Effector memory CD4-positive, alpha-beta T cell (primary cell): ENCODE results near the gene NDC1.
"Not testable (repeated sequence)": the region's sequence is repeated elsewhere in the genome, so short reads cannot be mapped to it uniquely, and the experiment has no call there.

Experiments
- DNase-seq, 3 donors: peaks; one replicate each; pipeline ENCODE4 v3.0.0-alpha.2; 2020
- H3K27ac ChIP-seq: 2 replicates; pipeline ENCODE4 v1.7.0; 2013; ENCODE audit warnings: mild to moderate bottlenecking, low read length, moderate library complexity; ENCODE audit not compliant: insufficient read depth, poor library complexity, severe bottlenecking
- H3K27me3 ChIP-seq: replicated peaks from 2 replicates; pipeline ENCODE4 v1.7.0; 2013; ENCODE audit warnings: mild to moderate bottlenecking, low read length; ENCODE audit not compliant: insufficient read depth, control insufficient read depth, poor library complexity, severe bottlenecking
- H3K36me3 ChIP-seq: 2 replicates; pipeline ENCODE4 v1.7.0; 2013; ENCODE audit warnings: mild to moderate bottlenecking, low read length, moderate library complexity; ENCODE audit not compliant: control insufficient read depth, insufficient read depth
- H3K4me1 ChIP-seq: 2 replicates; pipeline ENCODE4 v1.7.0; 2013; ENCODE audit warnings: low read length, mild to moderate bottlenecking; ENCODE audit not compliant: control insufficient read depth, insufficient read depth, poor library complexity, severe bottlenecking
- H3K4me3 ChIP-seq: 2 replicates; pipeline ENCODE4 v1.7.0; 2013; ENCODE audit warnings: low read length, low read depth, mild to moderate bottlenecking; ENCODE audit not compliant: insufficient read depth, poor library complexity, severe bottlenecking
- H3K9me3 ChIP-seq: 2 replicates; pipeline ENCODE4 v1.7.0; 2013; ENCODE audit warnings: mild to moderate bottlenecking, low read length, moderate library complexity; ENCODE audit not compliant: control insufficient read depth
- total RNA-seq, 3 donors: gene quantifications; one replicate each; lab custom pipeline; 2026; lab: John Stamatoyannopoulos, UW

The NDC1 gene, protein sequence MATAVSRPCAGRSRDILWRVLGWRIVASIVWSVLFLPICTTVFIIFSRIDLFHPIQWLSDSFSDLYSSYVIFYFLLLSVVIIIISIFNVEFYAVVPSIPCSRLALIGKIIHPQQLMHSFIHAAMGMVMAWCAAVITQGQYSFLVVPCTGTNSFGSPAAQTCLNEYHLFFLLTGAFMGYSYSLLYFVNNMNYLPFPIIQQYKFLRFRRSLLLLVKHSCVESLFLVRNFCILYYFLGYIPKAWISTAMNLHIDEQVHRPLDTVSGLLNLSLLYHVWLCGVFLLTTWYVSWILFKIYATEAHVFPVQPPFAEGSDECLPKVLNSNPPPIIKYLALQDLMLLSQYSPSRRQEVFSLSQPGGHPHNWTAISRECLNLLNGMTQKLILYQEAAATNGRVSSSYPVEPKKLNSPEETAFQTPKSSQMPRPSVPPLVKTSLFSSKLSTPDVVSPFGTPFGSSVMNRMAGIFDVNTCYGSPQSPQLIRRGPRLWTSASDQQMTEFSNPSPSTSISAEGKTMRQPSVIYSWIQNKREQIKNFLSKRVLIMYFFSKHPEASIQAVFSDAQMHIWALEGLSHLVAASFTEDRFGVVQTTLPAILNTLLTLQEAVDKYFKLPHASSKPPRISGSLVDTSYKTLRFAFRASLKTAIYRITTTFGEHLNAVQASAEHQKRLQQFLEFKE
- 14.2 to 18.0 (median 16.0) reads per million in 3 donors for total RNA-seq

DNA sequence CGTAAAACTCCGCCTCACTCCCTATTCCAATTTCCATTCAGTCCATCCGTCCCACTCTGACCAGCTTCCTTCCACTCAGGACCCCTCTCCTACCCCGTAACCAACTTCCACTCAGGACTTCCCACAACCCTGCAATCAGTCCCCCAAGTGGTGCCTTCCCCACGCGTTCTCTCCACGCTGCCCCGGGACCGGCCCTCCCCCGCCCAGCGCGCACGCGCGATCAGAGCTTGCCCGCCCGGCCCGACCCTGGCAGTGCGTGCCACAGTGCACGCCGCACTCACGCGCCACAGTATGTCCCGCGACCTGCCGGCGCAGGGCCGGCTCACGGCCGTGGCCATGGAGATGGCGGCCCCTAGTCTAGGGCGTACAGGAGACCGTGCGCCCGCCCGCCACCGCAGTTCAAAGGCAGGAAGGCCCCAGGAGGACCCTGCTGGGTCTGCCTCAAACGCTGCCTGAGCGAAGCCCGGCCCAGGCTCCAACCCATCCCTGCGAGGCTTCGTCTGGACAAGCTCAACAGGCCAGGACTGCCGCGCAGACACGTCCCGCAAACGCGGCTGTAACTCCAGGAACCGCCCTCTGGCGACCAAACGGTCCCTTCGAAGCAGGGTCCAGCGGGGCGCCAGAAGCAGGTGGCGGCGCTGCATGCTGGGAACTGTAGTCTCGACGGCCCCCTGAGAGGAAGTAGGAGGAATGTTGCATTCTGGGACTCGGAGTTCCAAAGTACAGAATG is at the start of gene NDC1:
TSS of gene NDC1 (minus strand) at position 373 of the 730 bp plus-strand sequence. CDS start at position 338, 35 bp downstream.
- peaks cover 3% of the 10 kb centered on the region for H3K4me1 ChIP-seq
- DNase-seq, result peak; percentile 72 to 87 (median 81)
- H3K9me3 ChIP-seq, result no peaks in the 10 kb centered on the region
- H3K4me3 ChIP-seq, result peak within 1 kb of the TSS; percentile 99
- H3K36me3 ChIP-seq, result no peaks in the 10 kb centered on the region
- no peaks in the 10 kb centered on the region for H3K27me3 ChIP-seq
- H3K27ac ChIP-seq, result peak within 1 kb of the TSS; percentile 97

DNA sequence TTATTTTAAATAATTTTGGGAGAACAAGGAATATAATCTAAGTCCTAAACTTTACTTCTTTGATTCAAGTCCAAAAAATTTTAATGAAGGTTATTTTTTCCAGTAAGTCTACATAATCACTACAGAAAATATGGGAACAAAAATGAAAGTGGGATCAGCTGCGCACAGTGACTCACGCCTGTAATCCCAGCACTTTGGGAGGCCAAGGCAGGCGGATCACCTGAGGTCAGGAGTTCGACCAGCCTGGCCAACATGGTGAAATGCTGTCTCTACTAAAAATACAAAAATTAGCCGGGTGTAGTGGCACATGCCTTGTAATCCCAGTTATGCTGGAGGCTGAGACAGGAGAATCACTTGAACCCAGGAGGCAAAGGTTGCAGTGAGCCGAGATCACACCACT is 45.5 kb upstream of the NDC1 start:
- not testable (repeated sequence) for H3K4me1 ChIP-seq, H3K27ac ChIP-seq, H3K9me3 ChIP-seq, H3K4me3 ChIP-seq, DNase-seq, H3K27me3 ChIP-seq
- peaks cover 24% of the 10 kb centered on the region for H3K36me3 ChIP-seq

DNA sequence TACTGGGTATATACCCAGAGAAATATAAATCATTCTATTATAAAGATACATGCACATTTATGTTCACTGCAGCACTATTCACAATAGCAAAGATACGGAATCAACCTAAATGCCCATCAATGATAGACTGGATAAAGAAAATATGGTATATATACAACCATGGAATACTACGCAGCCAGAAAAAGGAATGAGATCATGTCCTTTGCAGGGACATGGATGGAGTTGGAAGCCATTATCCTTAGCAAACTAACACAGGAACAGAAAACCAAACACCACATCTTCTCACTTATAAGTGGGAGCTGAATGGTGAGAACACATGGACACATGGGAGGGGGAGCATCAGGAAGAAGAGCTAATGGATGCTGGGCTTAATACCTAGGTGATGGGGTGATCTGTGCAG is 43.8 kb upstream of the NDC1 start:
- not testable (repeated sequence) for DNase-seq, H3K4me1 ChIP-seq, H3K4me3 ChIP-seq, H3K27ac ChIP-seq, H3K9me3 ChIP-seq, H3K27me3 ChIP-seq
- peaks cover 30% of the 10 kb centered on the region for H3K36me3 ChIP-seq

DNA sequence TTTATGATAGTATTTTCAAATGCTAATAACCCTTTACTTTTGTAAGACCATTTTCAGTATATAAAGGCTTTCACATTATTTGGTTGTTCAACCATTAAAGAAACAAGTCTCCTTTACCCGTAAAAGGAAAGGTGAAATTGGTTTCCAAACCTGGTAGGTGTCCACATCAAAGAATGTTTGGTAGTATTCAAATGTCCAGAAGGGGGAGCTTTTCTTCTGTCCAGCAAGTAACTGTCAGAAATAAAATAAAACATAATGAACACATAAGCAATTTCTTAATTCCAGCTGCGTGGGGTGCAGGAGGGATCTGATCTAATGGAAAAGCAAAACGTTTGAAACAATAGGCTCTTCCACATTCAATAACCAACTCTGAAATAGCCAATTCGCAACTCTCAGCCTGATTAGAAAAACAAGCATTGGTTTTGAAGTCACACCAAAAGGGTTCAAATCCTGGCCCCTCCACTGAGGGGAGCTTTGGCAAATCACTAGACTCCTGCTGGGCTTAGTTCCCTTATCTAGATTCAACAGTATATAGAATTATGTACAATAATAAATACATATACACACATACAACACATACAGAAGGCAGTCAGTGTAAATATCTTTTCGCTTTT is 40.5 kb upstream of the NDC1 start:
- no peaks in the 10 kb centered on the region for H3K27me3 ChIP-seq
- no peak overlapping the region for H3K27ac ChIP-seq
- peaks cover 35% of the 10 kb centered on the region for H3K36me3 ChIP-seq
- H3K4me1 ChIP-seq, result no peaks in the 10 kb centered on the region
- DNase-seq, result no peak
- H3K4me3 ChIP-seq, result no peak overlapping the region
- H3K9me3 ChIP-seq, result no peaks in the 10 kb centered on the region

DNA sequence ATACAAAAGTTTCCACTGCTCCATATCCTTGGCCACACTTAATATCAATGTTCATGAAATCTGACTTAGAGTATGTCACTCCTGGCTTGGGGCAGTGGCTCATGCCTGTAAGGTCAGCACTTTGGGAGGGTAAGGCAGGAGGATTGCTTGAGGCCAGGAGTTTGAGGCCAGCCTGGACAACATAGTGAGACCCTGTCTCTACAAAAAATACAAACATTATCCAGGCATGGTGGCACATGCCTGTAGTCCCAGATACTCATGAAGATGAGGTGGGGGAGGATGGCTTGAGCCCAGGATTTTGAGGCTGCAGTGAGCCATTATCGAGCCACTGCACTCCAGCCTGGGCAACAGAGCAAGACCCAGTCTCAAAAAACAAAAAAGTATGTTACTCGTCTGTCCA is 37.1 kb upstream of the NDC1 start:
- H3K36me3 ChIP-seq, result peaks cover 34% of the 10 kb centered on the region
- not testable (repeated sequence) for H3K27ac ChIP-seq, DNase-seq

DNA sequence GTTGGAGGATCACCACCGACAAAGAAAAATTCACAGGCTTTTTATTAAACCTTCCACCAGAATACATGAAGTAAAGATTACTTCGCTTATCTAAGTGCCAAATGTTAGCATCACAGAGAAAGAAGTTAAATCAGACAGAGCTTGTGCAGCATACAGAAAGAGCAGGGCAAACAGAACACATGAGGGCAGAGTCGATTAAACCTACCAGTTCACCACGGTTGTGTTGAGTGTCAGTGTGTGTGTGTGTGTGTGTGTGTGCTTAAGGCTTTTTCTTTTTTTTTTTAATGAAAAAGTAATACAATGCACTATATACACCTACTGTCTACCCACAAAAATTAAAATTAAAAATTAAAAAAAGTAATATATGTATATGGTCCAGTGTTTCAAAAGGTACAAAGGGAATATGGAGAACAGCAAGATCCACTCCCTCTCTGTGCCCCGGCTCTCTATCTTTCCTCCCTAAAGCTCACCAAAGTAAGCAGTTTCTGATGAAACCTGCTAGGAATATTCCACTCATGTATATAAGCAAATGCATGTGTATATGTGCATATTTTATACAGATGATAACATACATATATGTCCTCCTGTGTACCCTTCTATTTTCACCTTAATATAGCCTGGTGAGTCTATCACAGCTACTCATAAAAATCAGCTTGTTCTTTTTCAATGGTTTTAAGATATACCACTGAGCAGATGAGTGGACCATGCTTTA is 33.8 kb upstream of the NDC1 start:
- Histone ChIP-seq H3K27me3 (no peaks in the 10 kb centered on the region), H3K4me1 (no peaks in the 10 kb centered on the region), H3K4me3 (no peak overlapping the region), H3K9me3 (no peaks in the 10 kb centered on the region), H3K27ac (no peak overlapping the region), H3K36me3 (peaks cover 39% of the 10 kb centered on the region)
- no peak for DNase-seq

More for the DNA sequence above, 37.1 kb upstream of the NDC1 start:
- H3K9me3 ChIP-seq, H3K27me3 ChIP-seq, H3K4me1 ChIP-seq, H3K4me3 ChIP-seq: not testable (repeated sequence)

DNA sequence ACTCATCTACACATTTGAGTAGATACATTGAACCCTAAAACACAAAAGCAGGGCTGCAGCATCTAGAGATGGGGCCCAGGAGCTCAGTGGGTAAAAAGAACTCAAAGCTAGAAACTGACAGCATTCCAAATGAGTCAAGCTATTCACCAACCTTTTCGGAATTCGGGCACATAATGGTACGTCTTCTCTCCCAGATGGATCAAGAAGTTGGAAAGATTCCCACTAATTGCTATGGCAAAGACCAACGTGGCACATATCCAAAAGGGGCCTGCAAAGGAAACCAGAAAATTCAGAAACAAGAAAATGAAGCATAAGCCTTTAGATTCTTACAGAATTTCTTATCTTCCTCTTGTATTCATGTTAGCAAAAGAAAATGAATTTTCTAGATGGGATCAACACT is 33.1 kb upstream of the NDC1 start:
- Histone ChIP-seq H3K4me3 (no peak overlapping the region), H3K9me3 (no peaks in the 10 kb centered on the region), H3K4me1 (no peaks in the 10 kb centered on the region), H3K36me3 (peaks cover 41% of the 10 kb centered on the region), H3K27ac (no peak overlapping the region), H3K27me3 (no peaks in the 10 kb centered on the region)
- DNase-seq, result no peak

DNA sequence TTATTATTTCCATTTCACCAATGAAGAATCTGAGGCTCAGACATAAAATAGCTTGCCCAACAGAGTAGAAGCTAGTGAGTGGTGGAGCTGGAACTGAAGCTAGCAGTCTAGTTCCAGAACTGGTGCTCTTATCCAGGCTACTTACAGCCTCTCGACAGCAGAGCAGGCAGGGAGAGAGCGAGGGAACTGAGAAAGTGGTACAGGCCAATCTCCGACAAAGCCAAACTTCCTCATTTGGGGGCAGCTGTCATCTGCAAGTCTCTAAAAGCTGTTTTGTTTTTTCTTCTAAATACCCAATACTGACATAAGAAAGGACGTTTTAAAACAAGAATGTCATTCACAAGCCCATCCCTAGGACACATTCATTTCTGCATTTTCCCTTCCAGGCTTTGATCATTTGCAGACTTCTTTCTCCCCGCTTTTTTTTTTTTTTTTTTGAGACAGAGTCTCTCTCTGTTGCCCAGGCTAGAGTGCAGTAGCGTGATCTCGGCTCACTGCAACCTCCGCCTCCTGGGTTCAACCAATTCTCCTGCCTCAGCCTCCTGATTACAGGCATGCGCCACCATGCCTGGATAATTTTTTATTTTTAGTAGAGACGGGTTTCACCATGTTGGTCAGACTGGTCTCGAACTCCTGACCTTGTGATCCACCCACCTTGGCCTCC is 31.5 kb upstream of the NDC1 start:
- Histone ChIP-seq H3K27ac (no peak overlapping the region), H3K36me3 (peaks cover 42% of the 10 kb centered on the region), H3K4me3 (no peak overlapping the region), H3K4me1 (no peaks in the 10 kb centered on the region), H3K9me3 (no peaks in the 10 kb centered on the region), H3K27me3 (no peaks in the 10 kb centered on the region)
- DNase-seq, result no peak

DNA sequence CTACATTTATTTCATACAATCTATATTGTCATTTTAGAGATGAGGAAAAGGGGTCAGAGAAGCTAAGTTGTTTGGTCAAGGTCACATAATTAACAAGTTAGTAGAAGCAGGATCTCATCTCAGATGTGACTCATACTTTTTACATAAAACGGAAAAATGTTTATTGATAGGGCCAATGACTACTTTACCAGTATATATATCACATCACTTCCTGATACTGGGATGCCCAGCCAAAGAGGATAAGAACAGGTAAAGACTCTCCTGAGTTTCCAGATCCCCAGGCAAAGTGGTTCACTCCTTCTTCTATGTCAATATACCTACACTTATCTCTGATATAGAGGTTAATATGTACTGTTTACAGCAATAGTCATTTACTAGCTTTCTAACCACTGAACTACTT is 30.5 kb upstream of the NDC1 start:
- H3K27ac ChIP-seq, result no peak overlapping the region
- no peaks in the 10 kb centered on the region for H3K9me3 ChIP-seq
- DNase-seq, result no peak

More for the DNA sequence above, 30.5 kb upstream of the NDC1 start:
- H3K4me3 ChIP-seq, result no peak overlapping the region
- peaks cover 42% of the 10 kb centered on the region for H3K36me3 ChIP-seq
- H3K4me1 ChIP-seq, result no peaks in the 10 kb centered on the region
- no peaks in the 10 kb centered on the region for H3K27me3 ChIP-seq
